Nucleus accumbens (tissue), 56 donors: ENCODE measurements around the gene CRTC2.
"Not testable (repeated sequence)": the region's sequence is repeated elsewhere in the genome, so short reads cannot be mapped to it uniquely, and the experiment has no call there.

Source experiments
- DNase-seq, 56 donors: peaks; one replicate each; lab custom pipeline; 2025; lab: John Stamatoyannopoulos, UW

The CRTC2 gene

DNA sequence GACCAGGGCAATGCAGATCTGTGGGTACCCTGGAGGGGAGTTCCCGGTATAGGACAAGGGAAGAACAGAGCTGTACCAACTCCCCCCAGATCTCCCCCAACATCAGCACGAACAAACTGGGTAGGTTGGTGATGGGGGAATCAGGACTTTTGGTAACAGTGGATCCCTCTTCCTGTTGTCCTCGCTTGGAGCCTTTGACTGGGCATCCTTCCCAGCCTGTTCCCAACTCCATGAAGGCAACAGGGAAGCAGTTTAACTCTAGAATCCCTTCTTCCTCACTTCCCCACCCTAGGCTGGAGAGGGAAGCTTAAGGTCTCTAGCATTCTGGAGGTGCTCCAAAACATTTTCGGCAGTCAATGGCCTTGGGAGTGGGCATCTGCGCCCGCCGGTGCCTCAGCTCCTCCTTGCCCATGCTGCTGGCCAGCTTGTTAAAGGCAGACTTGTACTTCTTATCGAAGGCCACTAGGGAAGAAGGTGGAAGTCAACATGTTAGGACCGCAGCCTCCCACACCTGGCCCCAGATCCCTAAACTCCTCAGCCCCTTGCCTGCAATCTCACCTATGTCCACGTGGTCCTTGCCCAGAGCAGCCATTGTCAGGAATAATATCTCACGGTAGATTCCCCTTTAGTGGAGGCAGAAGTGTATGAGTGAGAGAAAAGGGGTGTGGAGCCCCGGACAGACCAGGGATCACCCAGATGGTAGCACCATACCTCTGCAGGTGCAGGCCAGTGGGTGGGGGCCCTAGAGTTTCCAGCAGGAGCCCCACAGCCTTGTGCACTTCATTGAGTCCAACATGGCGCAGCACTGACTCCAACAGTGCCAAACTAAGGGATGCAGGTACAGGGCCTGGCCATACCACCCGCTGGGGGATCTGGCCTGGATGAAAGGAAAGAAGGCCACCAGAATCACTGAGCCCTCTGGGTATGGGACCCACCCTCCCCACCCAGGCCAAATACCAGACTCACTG, 28.1 kb downstream of the CRTC2 start:
- DNase-seq, result peak in 3 of 56 donors; percentile 15 to 41 (median 25)

DNA sequence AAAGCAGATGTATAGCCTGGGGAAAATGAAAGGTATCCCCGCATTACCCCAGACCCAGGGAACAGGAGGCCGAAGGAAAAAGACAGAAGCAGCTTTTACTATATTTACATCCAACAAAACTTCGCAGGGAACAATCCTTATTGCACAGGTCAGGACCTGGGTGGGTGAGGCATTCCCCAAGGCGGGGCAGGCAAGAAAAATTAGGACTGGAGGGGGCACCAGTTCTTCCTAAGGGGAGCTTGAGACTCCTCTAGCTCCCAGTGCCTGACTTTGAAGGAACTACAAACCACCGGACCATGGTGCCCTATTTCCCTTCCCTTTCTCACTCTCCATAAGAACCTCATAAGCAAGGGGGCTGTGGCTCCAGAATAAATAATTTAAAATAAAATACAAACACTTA, 29.0 kb downstream of the CRTC2 start:
- no peak for DNase-seq

DNA sequence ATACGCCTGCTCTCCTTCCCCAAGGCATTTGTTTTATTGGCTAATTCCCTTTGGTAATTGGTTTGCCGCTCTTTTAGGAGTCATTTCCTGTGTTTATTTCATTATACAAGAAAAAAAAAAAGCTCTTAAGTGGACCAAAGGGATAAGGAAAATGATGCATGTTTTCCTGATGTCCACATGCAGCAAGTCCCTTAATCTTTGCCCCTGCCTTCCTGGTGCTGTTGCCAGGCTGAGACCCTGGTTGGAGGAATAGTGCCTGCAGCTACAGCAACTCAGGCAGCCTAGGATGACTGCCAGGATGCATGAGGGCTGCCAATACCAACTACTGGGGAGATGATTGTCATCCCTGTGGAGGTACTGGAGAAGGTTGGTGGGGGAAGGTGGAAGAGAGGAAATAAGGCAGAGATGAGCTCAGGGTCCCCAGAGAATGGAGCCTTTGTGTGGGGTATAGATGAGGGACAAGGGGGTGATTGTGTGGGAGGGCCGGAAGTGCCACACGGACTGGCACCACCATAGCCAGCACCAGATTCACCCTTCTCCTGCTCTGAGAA, 29.5 kb downstream of the CRTC2 start:
- peak in 53 of 56 donors; percentile 15 to 86 (median 71) for DNase-seq

DNA sequence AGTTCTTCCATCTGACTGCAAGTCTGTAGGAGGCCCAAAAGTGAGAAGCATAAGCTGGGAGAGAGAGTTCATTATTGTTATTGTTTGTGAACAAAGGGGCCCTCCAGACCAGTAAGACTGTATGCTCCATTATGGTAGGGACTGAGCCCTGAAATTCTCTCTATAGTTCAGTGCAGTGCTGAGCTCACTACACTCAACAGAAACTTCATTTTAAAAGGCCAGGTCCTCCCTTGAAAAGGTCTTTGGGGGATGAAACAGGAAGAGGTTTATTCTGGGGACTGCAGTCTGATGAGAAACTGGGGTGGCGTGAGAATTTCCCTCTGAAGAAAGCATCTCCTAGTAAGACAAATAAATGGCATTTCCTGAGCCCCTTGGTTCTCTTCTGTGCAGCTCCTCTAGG, 30.2 kb downstream of the CRTC2 start:
- no peak for DNase-seq

DNA sequence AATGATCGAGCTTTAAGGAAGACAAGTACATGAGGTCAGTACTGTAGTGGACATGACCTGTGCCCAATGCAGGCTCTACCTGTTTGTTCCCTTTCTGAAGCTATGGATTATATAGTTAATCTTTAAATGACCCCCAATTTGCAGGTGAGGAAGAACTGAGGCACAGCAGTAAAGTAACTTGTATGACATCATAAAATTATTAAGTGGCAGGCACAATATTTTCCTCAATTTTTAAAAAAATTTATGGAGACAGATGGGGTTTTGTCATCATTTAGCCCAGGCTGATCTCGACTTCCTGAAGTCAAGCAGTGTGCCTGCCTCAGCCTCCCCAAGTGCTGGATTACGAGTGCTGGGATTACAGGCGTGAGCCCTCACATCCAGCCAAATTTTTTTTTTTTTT, 32.0 kb downstream of the CRTC2 start:
- DNase-seq, result no peak

DNA sequence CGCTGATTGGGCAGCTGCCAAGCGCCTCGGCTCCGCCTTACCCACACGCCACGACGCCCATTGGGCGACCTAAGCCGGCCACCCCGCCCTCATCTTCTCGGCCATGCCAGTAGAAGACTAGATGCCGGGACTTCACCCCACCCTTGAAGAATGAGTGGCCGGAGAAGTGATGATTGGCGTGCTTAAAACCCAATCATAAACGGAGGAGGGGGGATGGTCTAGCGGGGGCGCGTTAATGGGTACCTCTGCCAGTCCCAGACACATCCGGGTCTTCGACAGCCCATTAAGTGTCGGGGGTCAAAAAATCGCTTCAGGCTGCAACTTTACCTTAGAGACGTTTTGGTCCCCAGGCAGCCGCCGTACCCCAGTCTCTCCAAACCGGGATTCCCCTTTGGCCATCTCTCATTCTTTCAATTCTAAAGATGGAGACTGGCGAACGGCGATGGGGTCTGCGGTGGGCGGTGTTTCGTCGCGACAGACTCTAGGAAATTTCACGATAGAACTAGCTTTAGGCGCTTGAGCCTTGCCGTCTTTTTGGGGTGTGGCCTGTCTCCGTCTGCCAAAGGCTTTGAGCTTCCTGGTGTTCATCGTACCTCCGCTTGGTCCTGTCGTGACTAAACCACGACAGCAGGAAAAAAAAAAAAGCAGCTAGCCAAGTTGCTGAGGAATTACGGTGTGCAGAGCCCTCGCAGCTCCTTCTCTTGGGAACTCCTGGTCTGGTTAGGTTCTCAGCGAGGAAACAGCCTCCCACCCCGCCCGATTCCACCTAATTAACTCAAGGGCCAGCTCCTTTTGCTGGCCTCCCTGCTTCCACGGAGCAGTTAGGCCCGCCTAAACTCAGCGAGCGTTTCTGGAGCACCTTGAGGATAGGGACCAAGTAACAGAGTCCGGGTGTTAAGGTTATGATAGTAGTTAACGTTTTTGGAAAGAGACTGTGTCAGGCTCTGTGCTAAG, 35.2 kb downstream of the CRTC2 start, which contains the start of gene GATAD2B:
Gene GATAD2B, minus strand, starts transcription at position 1 of the 954 bp plus-strand sequence. CDS start 94,625 bp downstream, outside the sequence.
- DNase-seq, result peak; percentile 88 to 100 (median 98)

DNA sequence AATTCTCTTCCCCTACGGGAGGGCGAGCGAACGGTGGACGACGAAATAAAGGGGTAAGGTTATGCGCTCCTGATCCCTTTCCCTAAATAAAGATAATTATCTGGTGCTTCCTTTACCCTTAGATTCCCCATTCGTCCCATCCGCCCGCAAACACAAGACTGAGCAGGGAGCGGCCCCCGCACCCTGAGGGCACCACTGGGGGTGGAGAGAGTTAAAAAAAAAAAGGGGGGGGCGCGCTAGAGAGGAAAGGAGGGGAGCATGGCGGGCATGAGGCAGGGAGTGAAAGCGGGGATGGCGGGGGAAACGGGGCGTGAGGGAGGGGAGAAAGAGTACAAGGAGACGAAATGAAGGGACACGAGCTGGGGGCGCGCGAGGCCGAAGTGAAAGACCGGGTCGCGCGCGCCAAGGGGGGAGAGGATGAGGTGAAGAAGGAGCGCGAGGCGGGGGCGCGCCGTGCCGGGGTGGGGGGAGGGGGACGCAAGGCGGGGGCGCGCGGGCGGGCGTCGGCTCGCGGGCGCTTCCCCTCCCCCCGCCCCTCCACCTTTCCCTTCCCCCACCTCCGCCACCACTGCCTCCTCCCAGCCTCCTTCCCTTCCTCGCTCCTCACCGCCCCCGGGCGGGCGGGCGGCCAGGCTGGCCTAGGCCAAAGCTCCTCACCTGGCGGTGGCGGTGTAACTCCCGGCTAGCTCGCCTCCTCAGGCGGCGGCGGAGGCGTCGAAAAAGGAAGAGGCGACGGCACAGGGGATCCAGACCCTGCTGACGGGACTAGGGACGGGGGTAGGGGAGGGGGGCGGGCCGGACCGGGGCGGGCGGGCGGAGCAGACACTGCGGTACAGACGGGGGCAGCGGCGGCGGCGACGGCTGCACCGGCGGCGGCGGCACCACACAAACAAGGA, 36.1 kb downstream of the CRTC2 start:
- peak in 24 of 56 donors; percentile 31 to 74 (median 59) for DNase-seq

DNA sequence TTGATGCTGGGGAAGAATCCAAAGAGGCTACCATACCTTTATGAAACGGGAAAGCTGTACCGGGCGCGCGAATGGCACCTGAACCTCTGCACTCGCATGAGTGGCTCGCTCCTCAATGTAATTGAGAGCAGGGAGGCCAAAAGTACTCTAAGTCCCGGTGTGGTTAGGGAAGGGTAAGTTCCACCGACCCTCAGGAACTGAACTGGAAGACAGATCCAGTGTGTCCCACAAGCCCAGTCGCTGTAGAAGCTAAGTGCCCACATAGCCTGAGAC, 36.7 kb downstream of the CRTC2 start:
- DNase-seq, result peak in 2 of 56 donors; percentile 28

DNA sequence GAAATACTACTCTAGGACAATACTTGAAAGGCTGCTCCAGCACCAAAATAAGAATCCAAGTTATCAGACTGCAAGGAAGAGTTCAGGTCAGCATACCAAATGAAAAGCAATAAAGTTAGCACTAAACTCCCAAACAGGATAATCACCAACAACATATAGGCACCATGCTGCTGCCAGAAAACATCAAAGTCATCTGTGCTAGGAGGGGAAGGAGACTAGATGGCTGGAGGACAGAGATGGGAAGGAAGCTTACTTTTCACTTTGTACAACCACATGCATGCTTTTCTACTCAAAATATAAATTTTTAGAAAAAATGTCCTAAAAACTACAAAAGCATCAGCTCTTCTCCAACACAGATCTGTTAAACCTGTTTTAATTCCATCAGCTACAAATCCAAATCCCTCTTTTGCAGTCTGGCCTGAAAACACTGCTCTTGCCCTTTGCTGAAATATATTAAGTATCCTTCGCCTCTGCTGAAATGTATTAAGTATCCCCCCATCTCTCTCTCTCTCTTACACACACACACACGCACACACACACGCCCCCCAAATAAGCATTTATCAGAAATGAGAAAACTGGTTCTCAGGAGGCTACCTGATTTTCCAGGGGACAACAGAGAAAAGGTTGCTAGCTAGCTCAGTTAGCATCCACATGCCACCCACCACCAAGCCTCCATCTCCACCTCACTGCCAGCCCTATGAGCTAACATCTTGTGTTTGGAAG, 37.2 kb downstream of the CRTC2 start:
- no peak for DNase-seq

DNA sequence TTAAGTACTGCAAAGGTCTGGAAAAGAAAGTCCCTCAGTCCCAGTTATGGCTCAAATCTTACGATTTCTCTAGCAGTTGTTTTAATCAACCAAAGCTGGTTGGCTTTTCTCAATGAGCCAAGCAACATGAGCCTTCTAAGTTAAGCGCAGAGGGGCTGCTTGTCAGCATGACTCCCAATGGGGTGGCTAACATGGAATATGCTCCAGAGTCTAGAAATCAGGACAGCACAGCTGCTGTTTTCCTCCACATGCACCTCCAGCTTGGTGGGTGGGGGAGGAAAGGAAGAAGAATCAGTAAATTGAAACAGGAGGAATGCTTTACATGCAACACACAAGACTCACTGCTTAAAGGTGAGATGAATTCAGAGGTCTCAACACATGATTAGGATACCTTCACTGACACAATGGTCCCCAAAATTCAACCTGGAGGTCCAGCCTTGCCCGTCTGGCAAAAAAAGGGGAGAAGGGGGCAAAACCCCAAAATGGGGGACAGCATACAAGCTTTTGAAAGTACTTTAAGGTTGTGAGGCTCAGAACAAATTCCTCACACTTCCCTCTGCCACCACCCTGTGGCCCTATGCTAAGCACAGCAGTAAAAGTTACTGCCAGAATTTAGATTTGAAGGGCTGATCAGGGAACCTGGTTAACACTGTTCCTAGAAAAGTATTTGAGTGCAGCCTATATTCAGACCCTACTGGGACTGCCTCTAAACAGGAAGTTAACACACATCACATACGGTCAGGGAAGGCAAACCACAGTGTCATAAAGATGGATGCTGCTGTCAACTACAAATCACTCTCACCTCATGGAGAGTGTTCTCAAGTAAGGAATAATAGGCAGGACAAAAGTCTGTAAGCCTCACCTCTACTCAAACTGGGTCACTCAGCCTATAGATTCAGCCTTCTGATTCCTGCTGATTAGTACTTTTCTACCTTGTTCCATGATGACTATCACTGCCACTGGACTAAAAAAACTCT, 38.2 kb downstream of the CRTC2 start:
- peak in 1 of 56 donors; percentile 3 for DNase-seq

DNA sequence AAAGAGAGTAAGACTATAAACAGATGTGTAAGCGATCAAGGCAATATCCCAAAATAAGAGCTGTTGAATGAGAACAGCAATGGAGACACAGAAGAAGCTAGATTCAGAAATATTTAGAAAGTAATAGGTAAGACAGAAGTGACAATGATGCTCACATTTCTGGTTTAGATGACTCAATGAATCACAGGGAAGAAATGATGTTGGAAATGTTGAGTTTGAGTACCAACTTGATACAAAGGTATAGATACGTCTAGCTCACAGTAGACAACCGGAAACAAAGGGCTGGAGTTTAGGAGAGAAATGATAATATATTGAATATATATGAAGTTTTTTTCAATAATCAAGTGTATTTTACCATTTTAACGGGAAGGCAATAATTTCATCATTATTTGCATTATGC, 42.1 kb downstream of the CRTC2 start:
- no peak for DNase-seq

DNA sequence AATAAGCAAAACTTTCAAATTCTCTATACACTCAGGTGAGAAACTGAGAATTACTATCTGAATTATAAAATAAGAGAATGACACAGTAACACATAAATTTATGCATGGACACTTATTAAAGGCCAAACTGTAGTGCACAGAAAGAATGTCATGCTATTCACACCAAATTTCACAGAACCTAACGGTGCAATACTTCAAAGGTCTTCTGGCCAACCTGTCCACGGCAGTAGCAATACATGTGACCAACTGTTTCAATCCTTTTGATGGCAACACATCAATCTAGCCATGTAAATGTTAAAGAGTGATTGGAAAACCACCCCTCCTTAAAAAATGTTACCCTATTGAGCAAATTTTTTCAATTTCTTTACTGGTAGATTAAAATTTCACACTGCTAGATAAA, 46.1 kb downstream of the CRTC2 start:
- no peak for DNase-seq

DNA sequence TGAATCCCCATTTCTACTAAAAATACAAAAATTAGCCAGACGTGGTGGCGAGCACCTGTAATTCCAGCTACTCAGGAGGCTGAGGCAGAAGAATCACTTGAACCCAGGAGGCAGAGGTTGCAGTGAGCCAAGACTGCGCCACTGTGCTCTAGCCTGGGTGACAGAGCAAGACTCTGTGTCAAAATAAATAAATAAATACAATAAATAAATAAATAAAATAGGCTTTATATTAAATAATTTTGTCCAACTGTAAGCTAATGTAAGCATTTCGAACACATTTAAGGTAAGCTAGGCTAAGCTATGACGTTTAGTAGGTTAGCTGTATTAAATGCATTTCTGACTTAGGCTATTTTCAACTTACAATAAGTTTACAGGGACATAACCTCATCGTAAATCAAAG, 47.9 kb downstream of the CRTC2 start:
- not testable (repeated sequence) for DNase-seq

DNA sequence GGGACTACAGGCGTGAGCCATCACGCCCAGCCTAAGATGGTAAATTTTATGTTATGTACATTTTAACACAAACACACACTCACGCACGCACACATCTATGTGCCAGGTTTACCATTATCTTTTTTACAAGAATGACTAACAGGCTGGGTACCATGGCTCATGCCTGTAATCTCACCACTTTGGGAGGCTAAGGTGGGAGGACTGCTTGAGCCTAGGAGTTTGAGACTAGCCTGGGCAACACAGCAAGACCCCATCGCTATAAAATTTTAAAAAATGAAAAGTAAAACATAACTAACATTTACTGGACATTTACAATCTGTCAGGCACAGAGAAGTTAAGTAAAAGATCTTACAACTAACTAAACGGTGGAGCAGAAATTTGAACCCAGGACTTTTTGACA, 50.3 kb downstream of the CRTC2 start:
- no peak for DNase-seq

DNA sequence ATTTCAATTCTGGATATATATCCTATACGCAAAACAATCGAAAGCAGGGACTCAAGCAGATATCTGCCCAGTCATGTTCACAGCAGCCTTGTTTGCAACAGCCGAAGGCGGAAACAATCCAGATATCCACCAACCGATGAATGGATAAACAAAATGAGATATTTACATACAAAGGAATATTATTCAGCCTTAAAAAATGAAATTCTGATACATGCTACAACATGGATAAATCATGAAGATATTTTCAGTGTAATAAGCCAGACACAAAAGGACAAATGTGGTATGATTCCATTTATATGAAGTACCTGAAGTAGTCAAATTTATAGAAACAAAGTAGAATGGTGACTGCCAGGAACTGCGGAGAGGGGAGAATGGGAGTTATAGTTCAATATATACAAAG, 51.3 kb downstream of the CRTC2 start:
- no peak for DNase-seq

DNA sequence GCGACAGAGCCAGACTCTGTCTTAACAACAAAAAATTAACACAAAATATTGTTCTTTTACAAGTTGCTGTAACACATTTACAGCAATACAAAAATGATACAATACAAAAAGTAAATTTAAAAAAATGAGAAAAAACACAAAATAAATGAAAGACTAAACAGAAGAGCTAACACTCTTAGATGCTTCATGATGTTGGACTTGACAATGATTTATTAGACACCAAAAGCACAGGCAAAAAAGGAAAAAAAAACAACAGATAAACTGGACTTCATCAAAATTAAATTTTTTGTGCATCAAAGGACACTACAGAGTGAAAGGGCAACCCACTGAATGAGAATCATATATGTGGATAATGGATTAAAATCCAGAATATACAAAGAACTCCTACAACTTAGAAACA, 52.0 kb downstream of the CRTC2 start:
- DNase-seq, result no peak

DNA sequence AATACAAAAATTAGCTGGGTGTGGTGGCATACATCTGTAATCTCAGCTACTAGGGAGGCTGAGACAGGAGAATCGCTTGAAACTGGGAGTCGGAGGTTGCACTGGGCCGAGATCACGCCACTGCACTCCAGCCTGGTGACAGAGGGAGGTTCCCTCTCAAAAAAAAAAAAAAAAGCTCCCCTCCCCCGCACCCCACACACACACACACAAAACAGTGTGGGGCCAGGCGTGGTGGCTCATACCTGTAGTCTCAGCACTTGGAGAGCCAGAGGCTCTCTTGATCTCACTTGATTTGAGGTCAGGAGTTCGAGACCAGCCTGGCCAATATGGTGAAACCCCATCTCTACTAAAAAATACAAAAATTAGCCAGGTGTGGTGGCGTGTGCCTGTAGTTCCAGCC, 52.5 kb downstream of the CRTC2 start:
- not testable (repeated sequence) for DNase-seq

DNA sequence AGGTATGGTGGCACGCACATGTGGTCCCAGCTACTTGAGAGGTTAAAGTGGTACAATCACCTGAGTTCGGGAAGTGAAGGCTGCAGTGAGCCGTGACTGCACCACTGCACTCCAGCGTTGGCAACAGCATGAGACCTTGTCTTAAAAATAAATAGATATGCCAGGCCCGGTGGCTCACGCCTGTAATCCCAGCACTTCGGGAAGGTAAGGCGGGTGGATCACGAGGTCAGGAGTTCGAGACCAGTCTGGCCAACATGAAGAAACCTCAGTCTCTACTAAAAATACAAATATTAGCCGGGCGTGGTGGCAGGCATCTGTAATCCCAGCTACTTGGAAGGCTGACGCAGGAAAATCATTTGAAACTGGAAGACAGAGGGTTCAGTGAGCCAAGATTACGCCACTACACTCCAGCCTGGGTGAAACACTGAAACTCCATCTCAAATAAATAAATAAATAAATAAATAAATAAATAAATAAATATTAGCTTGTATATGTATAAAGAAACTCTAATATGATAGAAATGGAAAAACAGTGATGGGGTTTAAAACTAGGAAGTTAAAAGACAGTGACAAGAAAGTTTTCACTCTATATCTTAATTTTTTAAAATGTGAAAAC, 54.5 kb downstream of the CRTC2 start:
- DNase-seq, result no peak
